Cardiac atrium fibroblast (primary cell): Measurements from ENCODE around the gene CCDC200. TPM values are rescaled to one million over a fixed set of nuclear protein-coding genes. Genes with fewer than 3 reads are reported as not detected.

Source experiments
- total RNA-seq: library from RNA; depleted of rRNA; stranded (reverse); fragments of >200 nt; gene quantifications from 2 replicates; pipeline ENCODE4 v1.2.3, GENCODE V29; 2015

Gene CCDC200
- not detected in 2 replicates for total RNA-seq

GRCh38 chr17:43228020-43228782 is at the start of gene CCDC200:
CCDC200 (minus strand) TSS chr17:43228623; CDS start chr17:43228554, 69 bp downstream.

GRCh38 chr17:43233877-43234276 is 5.5 kb upstream of the CCDC200 start, which contains the start of gene RNU2-1:
RNU2-1 (minus strand) TSS chr17:43233977.

GRCh38 chr17:43211480-43212402 is 16.7 kb downstream of the CCDC200 start, which contains the start of gene TMEM106A:
TMEM106A (plus strand) TSS chr17:43211875; CDS start chr17:43213042, 1,167 bp downstream.

Other genes starting within 250 kb of the CCDC200 start
- gene PTGES3L, start 248.5 kb downstream of the CCDC200 start, total RNA-seq, result not detected in 2 replicates
- 7.6 and 9.0 TPM in 2 replicates for gene RUNDC1, start 248.1 kb downstream of the CCDC200 start, total RNA-seq
- 1,314 and 1,460 TPM in 2 replicates for gene RPL27, start 230.2 kb downstream of the CCDC200 start, total RNA-seq
- gene IFI35, start 221.8 kb downstream of the CCDC200 start, total RNA-seq, result 40.6 and 44.4 TPM in 2 replicates
- gene VAT1, start 206.2 kb downstream of the CCDC200 start, total RNA-seq, result 194 and 208 TPM in 2 replicates
- 0.49 TPM in 1 of 2 replicates, not detected in the other for gene RND2, start 203.4 kb downstream of the CCDC200 start, total RNA-seq
- 5.0 and 6.3 TPM in 2 replicates for gene BRCA1, start 103.3 kb downstream of the CCDC200 start, total RNA-seq
- gene NBR1, start 57.4 kb downstream of the CCDC200 start, total RNA-seq, result 81.1 and 81.3 TPM in 2 replicates
- gene TMEM106A, start 16.7 kb downstream of the CCDC200 start, total RNA-seq, result 3.9 and 5.1 TPM in 2 replicates
- gene RNU2-1, start 5.4 kb upstream of the CCDC200 start, total RNA-seq, result not detected in 2 replicates
- 19.5 and 23.2 TPM in 2 replicates for gene ARL4D, start 170.4 kb upstream of the CCDC200 start, total RNA-seq